Putamen (tissue), 1 donor: ENCODE results near the gene CDK14.

Experiments used
- DNase-seq: peaks from one replicate; pipeline ENCODE4 v3.0.0-alpha.2; 2016; ENCODE audit warnings: low spot score

Gene CDK14

DNA sequence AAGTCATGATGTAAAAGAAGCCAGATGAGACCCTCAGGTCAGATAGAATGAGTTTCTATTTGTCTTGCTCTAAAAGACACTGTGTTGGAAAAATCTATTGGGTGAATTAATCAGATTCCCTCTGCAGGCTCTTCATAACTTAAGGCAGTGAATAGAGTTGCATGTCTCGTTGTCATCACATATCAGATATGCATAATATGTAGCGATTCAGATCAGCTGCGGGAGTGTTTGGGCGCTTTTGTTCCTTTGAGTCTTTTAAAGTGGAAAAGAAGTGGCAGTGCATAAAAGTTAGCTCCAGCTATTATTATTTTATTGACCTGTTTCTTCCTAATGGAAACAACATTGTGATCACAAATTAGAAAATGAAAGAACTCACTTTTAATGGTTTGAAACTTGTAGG lies 84.4 kb downstream of the CDK14 start:
- DNase-seq: no peak

DNA sequence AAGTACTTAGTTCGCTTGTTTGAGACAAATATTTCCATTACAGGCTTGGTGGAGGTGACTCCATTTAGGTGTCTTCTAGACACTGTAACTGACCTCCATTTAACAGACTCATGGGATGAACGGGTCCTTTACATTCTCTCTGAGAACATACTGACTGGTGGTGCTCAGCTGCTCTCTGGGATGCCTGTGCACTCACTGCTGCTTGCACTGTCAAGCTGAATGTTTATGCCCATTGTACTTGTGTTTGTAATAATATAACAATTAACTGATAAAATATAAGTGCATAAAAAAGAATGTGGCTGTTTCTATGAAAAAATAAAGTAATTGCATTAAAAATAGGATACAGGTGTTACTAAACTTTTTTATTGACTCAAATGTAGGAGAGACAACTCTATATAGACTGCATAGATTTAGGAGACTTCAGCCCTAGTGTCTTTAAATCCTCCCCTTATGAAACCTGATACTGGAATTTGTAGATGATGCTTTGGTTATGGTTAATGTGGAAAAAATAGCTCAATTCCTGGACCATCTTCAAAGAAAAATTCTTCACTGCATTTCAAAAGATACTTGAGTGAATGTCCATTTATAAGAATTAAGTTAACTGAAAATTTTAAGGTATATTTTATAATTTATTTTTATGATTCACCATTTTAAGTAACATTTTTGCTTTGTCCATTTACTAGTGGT lies 85.4 kb downstream of the CDK14 start:
- no peak for DNase-seq

DNA sequence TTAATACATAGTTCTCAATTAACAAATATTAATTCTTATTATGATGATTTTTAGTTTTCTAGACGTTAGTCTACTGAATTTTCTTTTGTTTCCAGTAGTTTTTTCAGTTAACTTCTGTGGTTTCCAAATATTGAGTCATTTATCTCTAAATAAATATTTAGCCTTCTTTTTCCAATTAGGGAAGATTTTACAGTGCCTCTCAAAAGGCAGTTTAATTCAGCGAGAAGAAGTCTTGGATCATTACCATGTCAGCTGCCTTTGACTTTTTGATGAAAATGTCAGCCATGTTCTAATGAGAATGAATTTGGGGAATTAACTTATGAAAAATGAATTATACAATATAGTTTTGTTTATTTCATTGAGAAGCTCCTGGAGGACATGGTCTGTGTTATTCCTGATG lies 90.0 kb downstream of the CDK14 start:
- no peak for DNase-seq

DNA sequence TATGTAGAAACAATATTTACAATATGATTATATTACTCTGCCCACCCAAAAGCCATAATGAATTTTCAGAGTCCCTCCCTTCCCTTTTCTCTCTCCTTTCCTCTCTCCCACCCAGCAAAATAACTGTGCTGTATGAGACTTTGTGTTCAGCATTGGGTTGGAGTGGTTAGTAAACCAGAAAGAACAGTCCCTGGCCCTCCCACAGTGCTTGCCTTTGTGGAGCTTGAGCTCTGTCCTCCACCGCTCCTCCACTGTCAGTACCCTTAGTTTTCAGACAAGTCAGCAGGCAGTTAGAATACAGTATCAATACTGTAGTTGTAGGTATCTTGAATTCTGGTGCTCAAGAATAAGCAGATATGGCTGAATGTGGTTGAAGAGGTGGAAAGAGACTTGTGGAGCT lies 92.7 kb downstream of the CDK14 start:
- DNase-seq: no peak

DNA sequence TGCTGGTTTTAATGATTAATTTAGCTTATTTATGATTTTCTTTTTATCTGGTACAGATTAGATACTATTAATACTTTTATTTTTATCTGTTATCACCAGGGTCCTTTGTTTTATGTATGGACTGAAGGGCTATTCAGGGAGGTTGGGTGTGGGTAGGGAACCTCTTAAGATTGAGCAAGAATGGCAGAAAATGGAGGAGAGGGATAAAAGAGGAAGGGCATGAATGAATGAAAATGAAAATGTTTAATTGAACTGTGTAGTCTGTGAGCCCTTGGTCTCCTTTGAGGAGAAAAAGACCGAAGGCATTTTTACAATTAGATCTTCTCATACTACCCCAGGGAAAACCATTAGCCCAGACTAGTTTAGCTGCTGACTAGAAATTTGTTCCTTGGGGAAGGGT lies 93.1 kb downstream of the CDK14 start:
- no peak for DNase-seq

DNA sequence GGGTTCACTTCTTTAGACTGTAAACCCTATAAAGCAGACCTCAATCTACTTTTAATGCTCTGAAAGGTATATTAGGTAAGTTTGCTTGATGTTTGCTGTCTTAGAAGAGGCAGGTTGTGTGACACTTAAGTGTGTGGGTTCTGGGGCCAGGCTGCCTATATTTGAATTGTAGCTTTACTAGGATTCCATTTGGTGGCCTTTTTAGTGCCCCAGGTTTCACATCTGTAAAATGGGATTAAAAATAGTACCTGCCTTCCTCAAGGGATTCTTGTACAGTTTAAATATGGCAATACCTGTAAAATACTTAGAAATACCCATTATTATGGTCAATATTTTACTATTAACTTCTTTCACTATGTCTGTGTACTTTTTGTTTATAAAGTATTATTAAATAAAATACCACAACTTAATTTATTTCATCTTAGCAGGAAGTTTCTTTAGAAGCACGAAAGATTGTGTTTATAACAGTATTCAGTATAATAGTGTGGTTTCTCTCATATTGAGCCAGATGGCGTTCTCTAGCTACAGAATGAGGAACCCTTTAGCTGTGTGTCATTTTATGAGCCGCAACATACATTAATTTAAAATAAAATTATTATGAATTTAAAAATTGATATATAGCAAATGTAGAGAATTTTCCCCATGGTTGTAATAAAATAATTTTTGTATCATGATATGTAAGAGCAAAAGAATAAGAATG lies 94.2 kb downstream of the CDK14 start:
- no peak for DNase-seq

DNA sequence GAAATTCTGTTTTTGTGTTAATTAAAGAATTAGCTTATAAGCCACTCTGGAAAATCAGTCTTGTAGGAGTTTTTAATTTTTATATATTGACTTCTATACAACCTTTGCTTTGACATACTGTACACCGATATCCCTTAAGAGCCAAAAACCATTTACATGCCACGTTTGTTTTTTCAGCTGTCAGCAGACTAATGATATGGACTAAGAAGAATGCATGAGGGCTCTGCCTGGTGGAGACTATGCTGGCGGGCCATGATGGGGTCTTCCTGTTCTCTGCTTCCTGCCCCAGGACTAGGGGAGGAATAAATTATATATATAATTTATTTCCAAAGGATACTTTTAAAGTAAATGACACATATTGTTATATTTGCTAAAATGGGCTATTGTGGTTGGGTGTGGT lies 96.3 kb downstream of the CDK14 start:
- no peak for DNase-seq

DNA sequence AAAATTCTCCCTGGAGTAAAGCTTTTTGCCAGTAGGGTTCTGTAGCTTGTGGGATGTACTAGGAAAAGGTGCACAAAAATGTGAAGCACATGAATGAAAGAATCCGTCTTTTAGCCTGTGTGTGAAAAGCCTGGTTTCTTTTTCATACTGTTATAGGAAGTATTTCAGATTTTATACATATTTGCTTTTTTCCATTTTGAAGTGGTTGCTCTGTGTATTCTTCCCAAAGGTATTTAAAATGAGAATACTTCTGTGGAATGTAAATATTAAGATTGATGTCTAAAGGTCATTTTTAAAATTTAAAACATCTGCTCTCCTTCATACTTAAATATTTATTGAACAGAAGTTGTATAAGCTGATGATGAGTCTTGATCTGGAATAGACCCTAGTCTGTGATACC lies 96.8 kb downstream of the CDK14 start:
- no peak for DNase-seq

DNA sequence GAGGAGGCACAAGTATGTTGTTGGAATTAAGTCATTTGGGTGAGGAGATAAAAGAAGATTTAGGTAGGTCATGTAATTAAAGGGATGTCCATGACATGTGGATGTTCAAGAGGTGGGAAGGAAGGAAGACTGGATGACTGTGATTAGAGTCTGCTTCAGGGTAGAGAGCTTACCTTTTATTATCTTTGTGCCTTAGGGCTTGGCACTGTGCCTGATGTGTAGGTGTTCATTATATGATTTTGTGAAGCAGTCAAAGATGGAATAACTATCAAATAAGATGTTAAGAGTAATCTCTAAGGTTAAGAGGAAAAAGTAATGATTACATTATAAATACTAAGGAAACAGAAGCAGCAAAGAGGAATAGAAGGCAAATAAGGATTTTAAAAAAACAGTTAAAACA lies 97.8 kb downstream of the CDK14 start:
- DNase-seq: peak; percentile 47

DNA sequence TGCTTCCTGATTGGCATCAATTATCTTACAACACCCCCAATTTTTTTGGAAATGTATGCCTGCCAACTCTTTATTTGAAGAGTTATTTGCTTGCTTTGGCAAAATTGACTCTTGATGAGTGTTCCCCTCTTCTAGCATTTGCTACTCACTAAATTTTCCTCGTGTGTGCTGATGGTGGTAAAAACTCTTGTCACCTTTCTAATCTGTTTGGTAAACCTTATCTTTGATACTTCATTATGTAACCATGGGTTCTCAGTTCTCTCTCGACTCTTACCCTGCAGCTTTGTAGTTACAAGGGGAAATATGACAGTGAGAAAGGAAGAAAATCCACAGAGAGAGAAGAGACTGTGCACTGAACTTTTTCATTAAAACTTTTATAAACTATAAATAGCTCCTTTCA lies 102.5 kb downstream of the CDK14 start:
- peak; percentile 22 for DNase-seq

DNA sequence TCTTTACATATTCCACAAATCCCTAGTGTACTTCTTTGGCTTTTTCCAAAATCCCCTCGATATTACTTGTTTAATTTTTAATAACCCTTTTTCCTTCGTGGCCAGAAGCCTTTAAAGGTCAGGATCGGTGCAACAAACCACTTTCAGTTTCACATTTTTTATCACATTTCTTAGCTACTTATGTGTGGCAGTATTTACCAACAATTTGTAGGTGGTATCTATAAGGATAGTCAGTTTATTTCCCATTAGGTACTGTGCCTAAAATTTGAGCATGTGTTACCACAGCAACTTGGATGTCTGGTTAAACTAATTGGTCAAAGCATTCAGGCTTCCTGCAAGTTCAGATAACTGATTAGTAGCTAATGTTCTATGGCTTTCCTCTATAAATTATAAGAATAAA lies 104.9 kb downstream of the CDK14 start:
- no peak for DNase-seq

DNA sequence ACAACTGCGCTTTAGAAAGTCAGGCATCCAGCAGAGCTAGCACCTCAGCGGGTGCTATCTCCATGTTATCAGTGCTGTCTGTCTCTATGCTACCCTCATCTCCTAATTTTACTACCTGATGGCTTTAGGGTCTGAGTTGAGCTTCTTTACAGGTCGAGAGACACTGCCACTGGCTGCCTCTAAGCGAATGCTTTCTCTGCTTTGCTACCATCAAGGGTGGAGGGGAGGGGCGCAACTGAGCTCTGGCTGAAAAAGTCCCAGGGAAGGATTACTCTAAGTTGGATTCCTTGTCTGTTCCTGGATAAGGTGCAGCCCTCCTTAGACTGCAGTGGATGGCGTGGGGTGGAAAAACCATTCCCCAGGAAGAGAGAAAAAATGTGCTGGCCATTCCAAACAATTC lies 105.7 kb downstream of the CDK14 start:
- no peak for DNase-seq

DNA sequence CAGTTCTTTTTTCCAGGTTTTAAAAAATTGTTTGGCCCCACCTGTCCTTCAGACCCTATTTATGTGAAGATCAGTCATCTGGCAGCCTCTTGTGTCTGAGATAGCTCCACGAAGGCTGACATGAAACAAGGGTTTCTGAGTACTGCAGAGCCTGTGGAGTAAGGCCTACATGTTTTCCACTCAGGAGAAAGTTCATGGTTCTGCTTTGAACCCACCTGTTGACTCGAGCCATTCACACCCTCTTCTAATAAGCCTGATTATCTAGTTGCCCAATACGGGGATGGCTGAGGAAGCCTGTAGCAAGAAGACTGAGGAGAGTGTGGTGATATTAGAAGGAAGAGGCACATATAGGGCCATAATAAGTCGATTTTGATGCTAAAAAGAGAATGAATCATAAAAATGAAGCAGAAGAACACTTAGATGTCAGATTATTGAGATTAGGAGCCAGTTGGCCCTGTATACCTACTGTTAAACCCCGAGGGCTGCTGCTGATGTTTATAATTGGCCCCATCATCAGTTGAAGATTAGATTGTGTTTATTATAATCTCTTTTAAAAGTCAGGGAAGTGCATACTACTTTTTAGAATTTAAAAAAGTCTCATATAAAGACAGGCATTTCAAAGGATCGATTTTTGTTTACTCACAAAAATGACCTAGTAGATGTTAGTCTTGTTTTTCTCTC lies 109.4 kb downstream of the CDK14 start:
- no peak for DNase-seq

DNA sequence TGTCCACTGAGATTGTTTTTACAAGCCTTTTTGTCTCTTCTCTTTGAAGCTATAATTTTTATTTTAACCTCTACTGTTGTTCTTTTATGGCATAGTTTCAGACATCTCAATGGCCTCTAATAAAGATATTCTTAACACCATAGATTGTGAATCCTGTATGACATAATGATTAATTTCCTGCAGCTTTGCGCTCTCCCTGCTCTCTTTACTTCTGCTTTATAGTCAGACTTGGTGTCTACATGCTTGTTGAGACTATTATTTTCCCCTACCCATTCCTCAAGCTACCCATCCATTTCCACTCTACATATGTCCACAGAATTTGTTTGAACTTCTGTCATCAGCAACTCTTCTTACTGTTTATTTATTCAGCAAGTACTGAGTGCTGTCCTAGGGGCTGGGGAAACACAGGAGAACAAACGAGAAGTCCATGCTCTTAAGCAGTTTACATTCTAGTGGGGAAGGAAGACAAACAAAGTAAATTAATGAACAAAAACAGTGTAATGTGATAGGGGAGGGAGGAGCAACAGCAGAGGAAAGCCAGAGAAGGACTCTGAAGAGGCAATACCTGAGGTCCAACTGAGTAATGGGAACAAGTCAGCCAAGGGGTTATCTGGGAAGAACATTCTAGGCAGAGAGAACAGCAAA lies 110.1 kb downstream of the CDK14 start:
- DNase-seq: no peak

DNA sequence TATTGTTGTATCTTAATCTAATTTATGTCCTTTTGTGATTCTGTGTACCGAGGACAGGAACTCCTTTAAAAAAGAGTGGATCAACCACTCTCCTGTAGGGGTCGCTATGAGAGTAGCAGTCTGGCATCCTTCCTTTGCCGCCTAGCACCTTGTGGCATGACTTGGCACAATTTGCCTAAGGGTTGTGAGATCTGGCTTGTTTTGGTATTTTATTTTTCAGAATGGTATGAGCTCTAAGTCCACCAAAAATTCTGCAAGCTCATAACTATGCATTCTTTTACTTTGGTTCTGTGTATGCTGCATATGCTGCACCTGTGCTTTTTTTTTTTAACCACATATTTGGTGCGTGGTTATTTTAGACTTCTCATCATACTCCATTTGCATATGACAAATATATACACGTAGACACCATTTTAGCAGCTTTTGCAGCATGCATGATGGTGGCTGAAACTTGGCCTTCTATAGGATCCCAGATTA lies 112.8 kb downstream of the CDK14 start:
- peak; percentile 31 for DNase-seq

DNA sequence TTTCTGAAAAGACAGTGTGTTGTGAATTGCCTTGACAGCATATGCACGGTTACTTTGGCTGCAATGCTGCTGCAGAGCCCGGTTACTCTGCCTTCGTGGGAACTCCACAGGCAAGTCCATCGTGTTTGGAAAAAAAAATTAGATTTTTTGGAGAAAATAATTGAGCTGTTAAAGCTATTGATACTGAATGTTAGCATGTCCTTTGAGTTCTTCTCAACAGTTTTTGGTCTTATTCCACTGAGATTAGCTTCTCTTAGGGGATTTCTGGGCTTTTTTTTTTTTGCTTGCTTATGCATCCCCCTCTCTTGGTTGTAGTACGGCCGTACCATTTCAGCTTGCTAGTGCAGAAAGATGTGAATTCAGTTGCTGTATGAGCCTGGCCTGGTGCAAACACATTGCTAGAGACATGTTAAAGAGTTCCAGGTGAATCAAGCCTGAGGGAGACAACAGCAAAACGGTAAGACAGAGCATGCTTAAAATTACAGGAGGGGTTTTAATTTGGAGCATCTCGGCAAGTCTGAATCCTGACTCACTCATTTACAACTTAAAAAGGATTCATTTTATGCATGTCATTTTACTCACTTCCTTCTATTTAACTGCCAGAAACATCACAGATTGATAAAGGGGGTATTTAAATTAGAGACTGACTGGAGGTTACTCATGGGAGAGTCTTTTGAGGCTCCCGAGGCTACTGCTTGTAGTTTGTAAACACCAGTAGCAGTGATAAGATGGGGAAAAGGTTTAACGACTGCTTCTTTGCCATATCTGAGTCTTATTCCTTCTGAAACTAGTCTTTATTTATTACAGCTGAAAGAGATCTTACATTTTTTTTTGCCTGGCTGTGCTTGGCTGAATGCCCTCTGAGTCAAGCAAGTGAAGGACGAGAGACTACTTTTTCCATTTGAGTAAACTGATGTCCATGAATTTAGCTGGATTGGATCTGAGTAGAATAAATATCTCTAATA lies 113.7 kb downstream of the CDK14 start:
- peak; percentile 38 for DNase-seq

DNA sequence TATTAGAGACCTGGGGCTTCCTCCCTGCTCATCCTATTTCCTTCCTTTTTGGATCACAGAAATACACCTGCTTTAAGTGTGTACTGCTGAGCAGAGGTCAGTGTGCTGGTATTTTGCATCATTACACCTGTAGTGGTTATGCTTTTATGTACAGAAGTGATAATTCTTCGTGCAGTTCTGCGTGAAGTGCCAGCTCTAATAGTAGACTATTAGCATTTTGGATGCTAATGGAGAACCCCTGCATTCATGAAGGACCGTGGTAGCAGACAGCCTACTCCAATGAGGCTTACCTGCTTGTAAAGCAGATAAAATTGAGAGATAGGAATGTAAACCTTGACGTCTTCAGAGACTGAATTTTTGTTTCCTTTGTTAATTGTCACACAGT lies 114.3 kb downstream of the CDK14 start:
- DNase-seq: no peak

DNA sequence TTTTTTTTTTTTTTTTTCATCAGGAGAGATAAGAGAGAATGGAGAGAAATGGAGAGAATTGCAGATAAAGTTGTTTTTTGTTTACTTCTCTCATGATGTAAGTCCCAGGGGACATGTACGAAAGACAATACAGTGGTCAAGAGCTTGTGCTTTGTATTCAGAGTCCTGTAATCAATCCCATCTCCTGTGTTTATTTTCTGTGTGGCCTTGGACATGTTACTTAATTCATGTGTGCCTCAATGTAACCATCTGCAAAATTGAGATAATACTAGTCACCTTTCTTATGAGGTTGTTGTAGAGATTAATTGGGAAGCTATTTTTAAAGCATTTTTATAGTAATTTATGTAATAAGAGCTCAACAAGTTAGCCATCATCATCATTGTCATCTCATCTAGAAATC lies 117.5 kb downstream of the CDK14 start:
- no peak for DNase-seq

DNA sequence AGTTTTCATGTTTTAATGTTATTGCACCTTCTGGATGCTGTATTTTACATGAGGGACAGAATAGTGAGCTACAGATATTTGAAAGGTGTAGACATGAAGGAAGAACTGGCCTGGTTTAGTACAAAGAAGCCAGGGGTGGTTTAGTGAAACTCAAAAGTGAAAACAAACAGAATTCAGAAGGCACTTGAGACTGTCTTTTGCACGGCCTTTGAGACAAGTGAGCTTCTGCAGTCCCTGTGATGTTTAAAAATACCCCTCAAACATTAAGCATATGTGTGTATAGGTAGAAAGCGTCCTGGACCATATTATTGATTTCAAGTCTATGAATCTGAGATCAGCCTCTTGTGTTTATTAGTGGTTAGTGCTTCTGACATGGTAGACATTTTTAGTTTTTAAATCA lies 118.9 kb downstream of the CDK14 start:
- DNase-seq: no peak

DNA sequence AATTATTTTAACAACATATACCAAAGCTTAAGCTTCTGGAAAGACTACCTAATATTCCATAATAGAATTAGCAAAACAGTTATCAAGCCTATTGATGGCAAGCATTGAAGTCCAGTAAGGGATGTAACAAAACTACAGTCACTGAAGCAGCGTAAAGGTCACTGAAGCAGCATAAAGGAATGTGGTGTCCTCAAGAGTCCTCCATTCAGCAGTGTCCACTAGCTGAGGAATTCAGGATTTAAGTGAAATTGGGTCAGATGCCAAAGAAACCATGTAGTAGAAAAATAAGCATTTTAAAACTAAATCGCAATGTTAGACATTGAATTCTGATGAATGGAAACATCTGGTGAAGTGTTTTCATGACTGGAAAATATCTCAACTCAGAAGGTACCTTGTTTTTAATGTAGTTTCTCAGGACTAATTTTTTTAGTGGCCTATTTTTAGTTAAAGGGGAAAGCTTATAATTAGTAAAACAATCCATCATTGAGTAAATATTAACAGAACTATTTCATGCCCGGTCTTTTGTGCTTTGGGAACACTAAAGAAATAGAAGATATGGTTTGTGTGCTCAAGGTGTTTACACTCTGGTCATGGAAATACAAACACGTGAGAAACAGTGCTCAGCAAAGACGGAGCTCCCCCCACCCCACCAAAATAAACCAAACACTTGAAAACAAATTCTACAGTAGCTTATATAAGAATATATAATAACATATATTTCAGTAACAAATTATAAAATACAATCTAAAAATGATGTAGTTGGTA lies 121.4 kb downstream of the CDK14 start:
- no peak for DNase-seq

DNA sequence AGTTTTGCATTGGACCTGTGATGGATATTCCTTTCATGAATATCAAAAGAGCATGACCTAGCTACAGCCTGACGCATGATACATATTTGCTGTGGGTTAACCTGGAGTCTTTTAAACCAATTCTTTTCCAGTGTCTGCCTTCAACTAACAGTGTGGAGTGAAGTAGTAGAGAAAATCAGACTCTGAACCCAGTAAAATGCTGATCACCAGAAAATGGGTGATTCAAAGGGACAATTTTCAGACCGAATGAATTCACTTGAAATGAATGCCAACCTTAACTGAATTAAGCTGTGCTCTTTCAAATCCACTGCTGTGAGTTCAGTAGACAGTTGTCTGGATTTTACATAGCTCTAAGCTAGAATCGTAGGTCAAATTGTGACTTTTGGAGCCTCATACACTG lies 123.0 kb downstream of the CDK14 start:
- DNase-seq: no peak
